ENCODE results near the gene NFIX.

GRCh38 chr19:13062317-13062716, 67.0 kb downstream of the NFIX start:
- TF ChIP-seq CTCF (IDR thresholded peaks at IDR 0.05): no peak
- no peak for TF ChIP-seq POLR2A (IDR thresholded peaks at IDR 0.05)
